Esophagus muscularis mucosa (tissue), 4 donors: ENCODE data around the gene FAM111A. TPM values are rescaled to one million over a fixed set of nuclear protein-coding genes. Genes with fewer than 3 reads are reported as not detected.
"Not testable (repeated sequence)": the region's sequence is repeated elsewhere in the genome, so short reads cannot be mapped to it uniquely, and the experiment has no call there.

Experiments
- DNase-seq: peaks from one replicate; pipeline ENCODE4 v3.0.0-alpha.2; 2017; ENCODE audit errors: extremely low spot score
- H3K27ac ChIP-seq, 4 donors: fragments of 200-600 bp; sonication (generic); replicated peaks in 1 of 4; 1 replicate in 3 of 4; 2 replicates in 1 of 4; pipeline ENCODE4 v1.5.1; 2016 to 2019; ENCODE audit warnings: mild to moderate bottlenecking in 1 of 4
- H3K27me3 ChIP-seq, 4 donors: fragments of 200-600 bp; sonication (generic); one replicate each; pipeline versions ENCODE4 v1.5.1 to v1.6.0; 2016 to 2019
- H3K36me3 ChIP-seq, 4 donors: fragments of 200-600 bp; sonication (generic); one replicate each; pipeline ENCODE4 v1.5.1; 2016 to 2019
- H3K4me1 ChIP-seq, 4 donors: fragments of 200-600 bp; sonication (generic); one replicate each; pipeline ENCODE4 v1.5.1; 2016 to 2019
- H3K4me3 ChIP-seq, 4 donors: fragments of 200-600 bp; sonication (generic); 1 replicate in 2 of 4; 2 replicates in 2 of 4; pipeline ENCODE4 v1.5.1; 2016 to 2019; ENCODE audit warnings: mild to moderate bottlenecking in 4 of 4, moderate library complexity in 1 of 4
- H3K9me3 ChIP-seq, 4 donors: fragments of 200-600 bp; sonication (generic); 1 replicate in 3 of 4; 2 replicates in 1 of 4; pipeline ENCODE4 v1.5.1; 2016 to 2019
- CTCF ChIP-seq, 3 experiments: fragments of 200-600 bp in 2 of 3; fragments of 450-650 bp in 1 of 3; sonication (generic) in 2 of 3; IDR thresholded peaks; one replicate each; pipeline ENCODE4 v1.5.1; 2017 to 2019; ENCODE audit warnings: antibody characterized with exemption in 3 of 3, mild to moderate bottlenecking in 2 of 3, moderate library complexity in 1 of 3
- EP300 ChIP-seq: sonication (generic); formaldehyde crosslinking; IDR thresholded peaks from one replicate; pipeline ENCODE4 v1.6.1; 2017; ENCODE audit warnings: antibody characterized with exemption
- POLR2A ChIP-seq: fragments of 450-650 bp; IDR thresholded peaks from one replicate; pipeline ENCODE4 v1.6.1; 2017; ENCODE audit warnings: antibody characterized with exemption, moderate library complexity, mild to moderate bottlenecking, low read depth
- POLR2AphosphoS5 ChIP-seq, 2 donors: sonication (generic); formaldehyde crosslinking; IDR thresholded peaks; one replicate each; pipeline ENCODE4 v1.6.1; 2017; ENCODE audit warnings: antibody characterized with exemption in 2 of 2
- WGBS: methylation state at CpG from one replicate; pipeline ENCODE4 v1.1.5; 2018; 5-methylcytosine and 5-hydroxymethylcytosine counted together
- intact Hi-C: fragments of 100-400 bp; cut with DNase I; formaldehyde crosslinking; loops from one replicate; pipeline ENCODE4 v1.15.1; 2023
- total RNA-seq, 4 donors: library from RNA; depleted of rRNA; stranded (reverse); fragments of >200 nt; gene quantifications; one replicate each; pipeline versions ENCODE4 v1.1.0 to v1.2.1, GENCODE V29; 2016

The FAM111A gene
- total RNA-seq = 10 to 100 TPM in 3 of 4 donors, 1 to 10 TPM in 1; 8.9 to 22.4 (median 17.6) TPM

GRCh38 chr11:59142530-59143507 is at the start of gene FAM111A:
FAM111A (plus strand) TSS chr11:59142856; CDS start chr11:59148873, 6,017 bp downstream.
- WGBS = under 1% methylated on average over 32 of the region's 50 CpGs
- H3K36me3 ChIP-seq = peaks cover 0 to 4% (median 0%) of the 10 kb centered on the region in 4 donors
- peak; percentile 95 for DNase-seq
- H3K27ac ChIP-seq = peak within 1 kb of the TSS; percentile 87 to 92 (median 91)
- intact Hi-C loops = no loop called here
- H3K4me1 ChIP-seq = peaks cover 18 to 32% (median 28%) of the 10 kb centered on the region in 4 donors
- no peaks in the 10 kb centered on the region for H3K9me3 ChIP-seq
- H3K27me3 ChIP-seq = no peaks in the 10 kb centered on the region
- TF ChIP-seq POLR2AphosphoS5 (IDR thresholded peaks at IDR 0.05) = peak; percentile 64 to 74
- TF ChIP-seq EP300 = no peak
- peak in 2 of 3 experiments; percentile 4 to 23 for TF ChIP-seq CTCF (IDR thresholded peaks at IDR 0.05)
- no peak for TF ChIP-seq POLR2A
- peak within 1 kb of the TSS; percentile 66 to 85 (median 84) for H3K4me3 ChIP-seq

- H3K4me3 ChIP-seq, intact Hi-C loops, H3K9me3 ChIP-seq, H3K27ac ChIP-seq, H3K4me1 ChIP-seq, H3K36me3 ChIP-seq: not testable (repeated sequence)
- DNase-seq = peak; percentile 12
- peaks cover 0 to 23% (median 0%) of the 10 kb centered on the region in 4 donors for H3K27me3 ChIP-seq
Observed at GRCh38 chr11:59093576-59093975, 49.1 kb upstream of the FAM111A start.

GRCh38 chr11:59095225-59095624 is 47.4 kb upstream of the FAM111A start:
- not testable (repeated sequence) for H3K9me3 ChIP-seq, H3K36me3 ChIP-seq, H3K4me1 ChIP-seq, H3K27ac ChIP-seq, H3K4me3 ChIP-seq
- H3K27me3 ChIP-seq = peaks cover 0 to 30% (median 0%) of the 10 kb centered on the region in 4 donors
- peak; percentile 19 for DNase-seq
- WGBS = 62% methylated on average over 1 of the region's 1 CpG
- intact Hi-C loops = loop anchor here (5.0 kb wide), 1 partner anchor 42 kb away; no protein-coding TSS in a partner anchor

- 68% methylated on average over 5 of the region's 5 CpGs for WGBS
Observed at GRCh38 chr11:59095972-59096575, 46.6 kb upstream of the FAM111A start.

GRCh38 chr11:59097113-59097708 is 45.4 kb upstream of the FAM111A start:
- Histone ChIP-seq H3K9me3 (no peaks in the 10 kb centered on the region), H3K4me3 (no peak overlapping the region), H3K27ac (no peak overlapping the region), H3K27me3 (peaks cover 0 to 50% (median 0%) of the 10 kb centered on the region in 4 donors), H3K36me3 (no peaks in the 10 kb centered on the region), H3K4me1 (peaks cover 0 to 9% (median 8%) of the 10 kb centered on the region in 4 donors)
- TF ChIP-seq EP300 (no peak), CTCF (IDR thresholded peaks at IDR 0.05) (peak; percentile 45 to 63 (median 49)), POLR2AphosphoS5 (IDR thresholded peaks at IDR 0.05) (no peak)
- 94% methylated on average over 5 of the region's 5 CpGs for WGBS
- DNase-seq = no peak
- intact Hi-C loops = loop anchor here (5.0 kb wide), 1 partner anchor 40 kb away; no protein-coding TSS in a partner anchor

More at GRCh38 chr11:59095972-59096575, 46.6 kb upstream of the FAM111A start:
- not testable (repeated sequence) for H3K36me3 ChIP-seq, DNase-seq, H3K9me3 ChIP-seq, H3K27ac ChIP-seq, H3K4me1 ChIP-seq, H3K4me3 ChIP-seq
- intact Hi-C loops = loop anchor here (5.0 kb wide), 1 partner anchor 41 kb away; no protein-coding TSS in a partner anchor
- H3K27me3 ChIP-seq = peaks cover 0 to 39% (median 0%) of the 10 kb centered on the region in 4 donors

GRCh38 chr11:59097938-59098337 is 44.7 kb upstream of the FAM111A start:
- not testable (repeated sequence) for H3K27ac ChIP-seq, H3K9me3 ChIP-seq, DNase-seq, H3K4me3 ChIP-seq, H3K36me3 ChIP-seq
- intact Hi-C loops = loop anchor here (5.0 kb wide), 1 partner anchor 39 kb away; no protein-coding TSS in a partner anchor
- WGBS = 90% methylated on average over 8 of the region's 8 CpGs
- Histone ChIP-seq H3K27me3 (peaks cover 0 to 57% (median 0%) of the 10 kb centered on the region in 4 donors), H3K4me1 (peaks cover 0 to 12% (median 10%) of the 10 kb centered on the region in 4 donors)
